Measurements from ENCODE around the gene IMPA2. TPM values are rescaled to one million over a fixed set of nuclear protein-coding genes. Genes with fewer than 3 reads are reported as not detected.

The IMPA2 gene
- total RNA-seq, 1 experiment from 2014 or later: 37.6 TPM

DNA sequence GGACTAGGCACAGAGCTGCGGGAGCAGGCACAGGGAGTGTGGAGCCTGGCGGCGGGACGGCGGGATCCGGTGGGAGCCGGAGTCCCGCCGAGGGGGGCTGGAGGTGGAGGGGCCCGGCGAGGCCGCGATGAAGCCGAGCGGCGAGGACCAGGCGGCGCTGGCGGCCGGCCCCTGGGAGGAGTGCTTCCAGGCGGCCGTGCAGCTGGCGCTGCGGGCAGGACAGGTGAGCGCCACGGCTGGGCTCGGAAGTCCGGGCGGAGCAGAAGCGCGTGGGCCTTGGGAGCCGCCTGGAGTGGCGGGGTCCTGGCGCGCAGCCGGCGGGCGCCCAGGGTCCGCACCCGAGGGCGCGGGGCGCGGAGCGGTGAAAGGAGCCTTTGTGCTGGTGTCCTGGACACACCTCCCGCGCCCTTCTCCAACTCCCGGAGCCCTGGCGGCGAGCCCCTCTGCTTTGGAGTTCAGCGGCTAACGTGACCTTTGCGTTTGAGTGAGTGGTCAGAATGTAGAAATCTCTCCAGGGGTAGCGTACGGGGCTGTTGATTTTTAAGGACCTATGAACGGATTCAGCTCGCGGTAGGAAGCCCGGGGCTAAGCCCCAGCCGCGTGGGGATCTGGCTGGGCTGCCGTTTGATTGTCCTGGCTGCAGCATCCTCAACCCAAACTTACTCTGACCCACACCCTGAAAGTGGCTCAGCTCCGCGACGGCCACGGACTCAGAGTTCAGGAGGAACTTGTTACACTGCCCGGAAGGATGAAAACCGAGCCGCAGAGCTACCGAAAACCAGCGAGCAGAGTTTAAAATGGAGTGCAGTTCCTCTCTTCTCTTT is 448 bp downstream of the IMPA2 start:
- no TSS peak for BruUV-seq (replicated peaks)
- ChIA-PET CTCF (interaction anchor here (1.1 to 2.3 kb wide), 2 partner anchors 44 to 57 kb away, joined by 3 to 16 read pairs; no protein-coding TSS in a partner anchor), POLR2A (interaction anchor here (0.6 kb wide), 3 partner anchors 22 to 92 kb away, joined by 3 to 6 read pairs (median 3); no protein-coding TSS in a partner anchor)
- Histone ChIP-seq H3K27me3 (ENCODE audit: control insufficient read depth, insufficient read depth, low read length) (no peaks in the 10 kb centered on the region), H3K36me3 (ENCODE audit: control insufficient read depth, insufficient read depth, low read length) (no peaks in the 10 kb centered on the region), H3K27ac (ENCODE audit: low read length) (peak overlapping the region; percentile 75), H3K9me3 (ENCODE audit: control insufficient read depth, insufficient read depth, low read depth, low read length) (no peaks in the 10 kb centered on the region), H3K4me1 (ENCODE audit: control insufficient read depth, insufficient read depth, low read length) (peaks cover 15% of the 10 kb centered on the region), H3K4me3 (ENCODE audit: low read depth in 2 of 2, low read length in 2 of 2) (peak overlapping the region; percentile 51 to 66)
- intact Hi-C loops (cut with micrococcal nuclease; ENCODE audit: unreplicated experiment): no loop called here
- in situ Hi-C loops (cut with HindIII; ENCODE audit: low pct_unique_long_range_greater_than_20kb, low sequenced_read_pairs): no loop called here
- TF ChIP-seq, protein P1, sequence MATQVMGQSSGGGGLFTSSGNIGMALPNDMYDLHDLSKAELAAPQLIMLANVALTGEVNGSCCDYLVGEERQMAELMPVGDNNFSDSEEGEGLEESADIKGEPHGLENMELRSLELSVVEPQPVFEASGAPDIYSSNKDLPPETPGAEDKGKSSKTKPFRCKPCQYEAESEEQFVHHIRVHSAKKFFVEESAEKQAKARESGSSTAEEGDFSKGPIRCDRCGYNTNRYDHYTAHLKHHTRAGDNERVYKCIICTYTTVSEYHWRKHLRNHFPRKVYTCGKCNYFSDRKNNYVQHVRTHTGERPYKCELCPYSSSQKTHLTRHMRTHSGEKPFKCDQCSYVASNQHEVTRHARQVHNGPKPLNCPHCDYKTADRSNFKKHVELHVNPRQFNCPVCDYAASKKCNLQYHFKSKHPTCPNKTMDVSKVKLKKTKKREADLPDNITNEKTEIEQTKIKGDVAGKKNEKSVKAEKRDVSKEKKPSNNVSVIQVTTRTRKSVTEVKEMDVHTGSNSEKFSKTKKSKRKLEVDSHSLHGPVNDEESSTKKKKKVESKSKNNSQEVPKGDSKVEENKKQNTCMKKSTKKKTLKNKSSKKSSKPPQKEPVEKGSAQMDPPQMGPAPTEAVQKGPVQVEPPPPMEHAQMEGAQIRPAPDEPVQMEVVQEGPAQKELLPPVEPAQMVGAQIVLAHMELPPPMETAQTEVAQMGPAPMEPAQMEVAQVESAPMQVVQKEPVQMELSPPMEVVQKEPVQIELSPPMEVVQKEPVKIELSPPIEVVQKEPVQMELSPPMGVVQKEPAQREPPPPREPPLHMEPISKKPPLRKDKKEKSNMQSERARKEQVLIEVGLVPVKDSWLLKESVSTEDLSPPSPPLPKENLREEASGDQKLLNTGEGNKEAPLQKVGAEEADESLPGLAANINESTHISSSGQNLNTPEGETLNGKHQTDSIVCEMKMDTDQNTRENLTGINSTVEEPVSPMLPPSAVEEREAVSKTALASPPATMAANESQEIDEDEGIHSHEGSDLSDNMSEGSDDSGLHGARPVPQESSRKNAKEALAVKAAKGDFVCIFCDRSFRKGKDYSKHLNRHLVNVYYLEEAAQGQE (IDR thresholded peaks at IDR 0.05; ENCODE audit: insufficient read depth in 1 of 2, low read depth in 2 of 2, low read length in 1 of 2): no peak
- TF ChIP-seq POLR2AphosphoS5 (IDR thresholded peaks at IDR 0.05; ENCODE audit: low read depth, low read length): peak; percentile 59; the same call in 1 of the 2 replicates
- TF ChIP-seq TCF7L2 (IDR thresholded peaks at IDR 0.05; ENCODE audit: low read depth, low read length): no peak
- TF ChIP-seq SIN3A (IDR thresholded peaks at IDR 0.05; ENCODE audit: borderline replicate concordance, insufficient read depth, low read depth, low read length): peak; percentile 46; the same call in 1 of the 2 replicates
- TF ChIP-seq, protein P2, sequence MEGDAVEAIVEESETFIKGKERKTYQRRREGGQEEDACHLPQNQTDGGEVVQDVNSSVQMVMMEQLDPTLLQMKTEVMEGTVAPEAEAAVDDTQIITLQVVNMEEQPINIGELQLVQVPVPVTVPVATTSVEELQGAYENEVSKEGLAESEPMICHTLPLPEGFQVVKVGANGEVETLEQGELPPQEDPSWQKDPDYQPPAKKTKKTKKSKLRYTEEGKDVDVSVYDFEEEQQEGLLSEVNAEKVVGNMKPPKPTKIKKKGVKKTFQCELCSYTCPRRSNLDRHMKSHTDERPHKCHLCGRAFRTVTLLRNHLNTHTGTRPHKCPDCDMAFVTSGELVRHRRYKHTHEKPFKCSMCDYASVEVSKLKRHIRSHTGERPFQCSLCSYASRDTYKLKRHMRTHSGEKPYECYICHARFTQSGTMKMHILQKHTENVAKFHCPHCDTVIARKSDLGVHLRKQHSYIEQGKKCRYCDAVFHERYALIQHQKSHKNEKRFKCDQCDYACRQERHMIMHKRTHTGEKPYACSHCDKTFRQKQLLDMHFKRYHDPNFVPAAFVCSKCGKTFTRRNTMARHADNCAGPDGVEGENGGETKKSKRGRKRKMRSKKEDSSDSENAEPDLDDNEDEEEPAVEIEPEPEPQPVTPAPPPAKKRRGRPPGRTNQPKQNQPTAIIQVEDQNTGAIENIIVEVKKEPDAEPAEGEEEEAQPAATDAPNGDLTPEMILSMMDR (IDR thresholded peaks at IDR 0.05): no peak
- no peak for DNase-seq (ENCODE audit: low read depth, low spot score)
- ATAC-seq: peak; percentile 49

DNA sequence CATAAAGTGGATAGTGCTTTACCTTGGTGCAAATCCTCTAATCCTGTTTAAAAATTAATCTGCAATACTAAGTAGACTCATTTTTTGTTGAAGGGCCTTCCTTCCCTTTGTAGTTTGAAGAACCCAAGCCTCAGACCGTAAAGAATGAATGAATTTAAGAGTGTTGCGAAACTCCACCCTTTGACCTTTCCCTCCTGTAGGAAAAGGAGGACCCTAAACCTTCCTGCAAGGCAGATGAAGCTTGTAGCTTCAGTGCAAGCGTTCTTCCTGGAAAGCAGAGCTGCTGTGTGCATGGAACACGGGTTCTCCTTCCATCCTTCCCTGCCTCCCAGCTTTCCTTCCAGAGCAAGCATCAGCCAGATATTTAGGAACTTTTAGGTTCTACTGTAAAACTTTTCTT is 1.7 kb downstream of the IMPA2 start:
- intact Hi-C loops (cut with micrococcal nuclease; ENCODE audit: unreplicated experiment): no loop called here
- Histone ChIP-seq H3K27me3 (ENCODE audit: control insufficient read depth, insufficient read depth, low read length) (no peaks in the 10 kb centered on the region), H3K9me3 (ENCODE audit: control insufficient read depth, insufficient read depth, low read depth, low read length) (no peaks in the 10 kb centered on the region), H3K4me1 (ENCODE audit: control insufficient read depth, insufficient read depth, low read length) (peaks cover 15% of the 10 kb centered on the region), H3K4me3 (ENCODE audit: low read depth in 2 of 2, low read length in 2 of 2) (no peak overlapping the region), H3K27ac (ENCODE audit: low read length) (0 out of 2 replicates have a peak overlapping the region, but pooled peaks have one; percentile 23), H3K36me3 (ENCODE audit: control insufficient read depth, insufficient read depth, low read length) (no peaks in the 10 kb centered on the region)
- in situ Hi-C loops (cut with HindIII; ENCODE audit: low pct_unique_long_range_greater_than_20kb, low sequenced_read_pairs): no loop called here
- BruUV-seq (replicated peaks): TSS peak; percentile 87
- TF ChIP-seq POLR2AphosphoS5 (IDR thresholded peaks at IDR 0.05; ENCODE audit: low read depth, low read length) (no peak), SIN3A (IDR thresholded peaks at IDR 0.05; ENCODE audit: borderline replicate concordance, insufficient read depth, low read depth, low read length) (no peak), TCF7L2 (IDR thresholded peaks at IDR 0.05; ENCODE audit: low read depth, low read length) (no peak)
- TF ChIP-seq, protein P1 (IDR thresholded peaks at IDR 0.05; ENCODE audit: insufficient read depth in 1 of 2, low read depth in 2 of 2, low read length in 1 of 2): no peak
- TF ChIP-seq, protein P2 (IDR thresholded peaks at IDR 0.05): no peak
- no peak for DNase-seq (ENCODE audit: low read depth, low spot score)
- no peak for ATAC-seq
- CTCF ChIA-PET: no interaction called here
- POLR2A ChIA-PET: no interaction called here
